Spleen (tissue), 7 donors: ENCODE measurements around the gene RAD54L.

Source experiments
- POLR2AphosphoS5 ChIP-seq, 3 donors: sonication (generic); formaldehyde crosslinking; IDR thresholded peaks; one replicate each; pipeline ENCODE4 v1.5.1; 2017; ENCODE audit warnings: antibody characterized with exemption in 3 of 3
- TF ChIP-seq, protein P1 (sequence below), 11 experiments: fragments of 200-600 bp in 7 of 11; fragments of 450-650 bp in 4 of 11; sonication (generic) in 4 of 11; IDR thresholded peaks in 8 of 11; conservative IDR thresholded peaks in 3 of 11; 1 replicate in 7 of 11; 2 replicates in 4 of 11; pipeline versions ENCODE4 v1.4.0 to v1.8.0; 2016 to 2021; ENCODE audit warnings: antibody characterized with exemption in 11 of 11, inconsistent platforms in 4 of 11, mild to moderate bottlenecking in 1 of 11
- donor health status: DM: no; HTN: no; CAD: no; lungs with moderate emphysema.
- donor health status: DM: no; HTN: no; CAD: no.
- donor health status: DM: no; HTN: no; CAD: no.

DNA sequence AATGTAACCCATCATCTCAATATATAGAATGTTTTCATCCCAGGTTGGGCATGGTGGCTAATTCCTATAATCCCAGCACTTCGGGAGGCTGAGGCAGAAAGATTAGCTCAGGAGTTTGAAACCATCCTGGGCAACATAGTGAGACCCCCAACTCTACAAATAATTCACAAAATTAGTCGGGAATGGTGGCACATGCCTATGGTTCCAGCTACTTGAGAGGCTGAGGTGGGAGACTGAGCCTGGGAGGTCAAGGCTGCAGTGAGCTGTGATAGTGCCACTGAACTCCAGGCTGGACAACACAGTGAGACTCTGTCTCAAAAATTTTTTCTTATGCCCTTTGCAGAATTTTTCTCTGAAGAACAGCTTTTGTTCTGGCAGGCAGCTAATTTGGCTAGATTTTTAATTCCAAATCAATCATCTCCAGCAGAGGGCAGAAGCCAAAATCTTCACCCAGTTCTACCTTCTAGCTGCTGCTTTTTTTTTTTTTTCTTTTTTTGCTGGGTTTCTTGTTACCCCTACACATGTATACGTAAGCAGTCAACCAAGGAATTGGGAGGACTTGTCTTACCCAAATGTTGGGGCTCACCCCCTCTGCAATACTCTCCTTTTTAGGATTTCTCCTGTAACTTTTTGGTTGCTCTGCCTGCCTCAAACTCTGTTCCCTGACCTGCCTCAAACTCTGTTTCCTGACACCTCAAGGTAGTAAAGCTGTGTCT, 2.7 kb upstream of the RAD54L start:
- TF ChIP-seq, protein P1, sequence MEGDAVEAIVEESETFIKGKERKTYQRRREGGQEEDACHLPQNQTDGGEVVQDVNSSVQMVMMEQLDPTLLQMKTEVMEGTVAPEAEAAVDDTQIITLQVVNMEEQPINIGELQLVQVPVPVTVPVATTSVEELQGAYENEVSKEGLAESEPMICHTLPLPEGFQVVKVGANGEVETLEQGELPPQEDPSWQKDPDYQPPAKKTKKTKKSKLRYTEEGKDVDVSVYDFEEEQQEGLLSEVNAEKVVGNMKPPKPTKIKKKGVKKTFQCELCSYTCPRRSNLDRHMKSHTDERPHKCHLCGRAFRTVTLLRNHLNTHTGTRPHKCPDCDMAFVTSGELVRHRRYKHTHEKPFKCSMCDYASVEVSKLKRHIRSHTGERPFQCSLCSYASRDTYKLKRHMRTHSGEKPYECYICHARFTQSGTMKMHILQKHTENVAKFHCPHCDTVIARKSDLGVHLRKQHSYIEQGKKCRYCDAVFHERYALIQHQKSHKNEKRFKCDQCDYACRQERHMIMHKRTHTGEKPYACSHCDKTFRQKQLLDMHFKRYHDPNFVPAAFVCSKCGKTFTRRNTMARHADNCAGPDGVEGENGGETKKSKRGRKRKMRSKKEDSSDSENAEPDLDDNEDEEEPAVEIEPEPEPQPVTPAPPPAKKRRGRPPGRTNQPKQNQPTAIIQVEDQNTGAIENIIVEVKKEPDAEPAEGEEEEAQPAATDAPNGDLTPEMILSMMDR (IDR thresholded peaks at IDR 0.05 in 8 of 11, conservative IDR thresholded peaks at IDR 0.05 in 3 of 11), result peak in 6 of 11 experiments; percentile 11 to 44 (median 26)
- no peak for TF ChIP-seq POLR2AphosphoS5 (IDR thresholded peaks at IDR 0.05)
